Measurements from ENCODE around the gene LHFPL2. TPM values are rescaled to one million over a fixed set of nuclear protein-coding genes. Genes with fewer than 3 reads are reported as not detected.

The LHFPL2 gene
- total RNA-seq, 3 donors from 2014 or later, result 44.8 to 63.6 (median 50.2) TPM

- intact Hi-C loops (cut with DNase I, micrococcal nuclease), result no loop called here
- Histone ChIP-seq H3K4me3 (no peak overlapping the region), H3K36me3 (ENCODE audit: low read depth) (no peaks in the 10 kb centered on the region), H3K9me3 (no peaks in the 10 kb centered on the region), H3K4me1 (ENCODE audit: low read depth) (peaks cover 15% of the 10 kb centered on the region)
- ATAC-seq (no peak), DNase-seq (no peak)
- no peak for TF ChIP-seq CTCF (IDR thresholded peaks at IDR 0.05)
These were observed 57.4 kb downstream of the LHFPL2 start for GRCh38 chr5:78591138-78591612.

- Histone ChIP-seq H3K9me3 (no peaks in the 10 kb centered on the region), H3K36me3 (ENCODE audit: low read depth) (no peaks in the 10 kb centered on the region), H3K4me1 (ENCODE audit: low read depth) (peaks cover 6% of the 10 kb centered on the region), H3K4me3 (no peak overlapping the region)
- no peak for TF ChIP-seq CTCF (IDR thresholded peaks at IDR 0.05)
- intact Hi-C loops (cut with DNase I, micrococcal nuclease), result no loop called here
- no peak for ATAC-seq
- no peak for DNase-seq
These were observed 58.6 kb downstream of the LHFPL2 start for GRCh38 chr5:78589923-78590322.

- Histone ChIP-seq H3K4me1 (ENCODE audit: low read depth) (no peaks in the 10 kb centered on the region), H3K36me3 (ENCODE audit: low read depth) (no peaks in the 10 kb centered on the region), H3K9me3 (no peaks in the 10 kb centered on the region), H3K4me3 (no peak overlapping the region)
- intact Hi-C loops (cut with DNase I, micrococcal nuclease), result no loop called here
- DNase-seq (no peak), ATAC-seq (no peak)
- TF ChIP-seq CTCF (IDR thresholded peaks at IDR 0.05), result no peak
These were observed 60.1 kb downstream of the LHFPL2 start for GRCh38 chr5:78588507-78588906.

GRCh38 chr5:78587775-78588291 is 60.7 kb downstream of the LHFPL2 start:
- intact Hi-C loops (cut with DNase I, micrococcal nuclease), result no loop called here
- no peaks in the 10 kb centered on the region for H3K4me1 ChIP-seq (ENCODE audit: low read depth)
- ATAC-seq, result peak; percentile 38

GRCh38 chr5:78587081-78587774 is 61.3 kb downstream of the LHFPL2 start:
- intact Hi-C loops (cut with DNase I, micrococcal nuclease), result no loop called here
- ATAC-seq, result no peak
- Histone ChIP-seq H3K9me3 (no peaks in the 10 kb centered on the region), H3K36me3 (ENCODE audit: low read depth) (no peaks in the 10 kb centered on the region), H3K4me1 (ENCODE audit: low read depth) (no peaks in the 10 kb centered on the region), H3K4me3 (no peak overlapping the region)
- DNase-seq, result no peak
- no peak for TF ChIP-seq CTCF (IDR thresholded peaks at IDR 0.05)

More at GRCh38 chr5:78587775-78588291, 60.7 kb downstream of the LHFPL2 start:
- DNase-seq, result no peak
- Histone ChIP-seq H3K9me3 (no peaks in the 10 kb centered on the region), H3K36me3 (ENCODE audit: low read depth) (no peaks in the 10 kb centered on the region), H3K4me3 (no peak overlapping the region)
- no peak for TF ChIP-seq CTCF (IDR thresholded peaks at IDR 0.05)

All from mucosa of descending colon (tissue), 3 donors.